C4-2B (cell line): ENCODE data around the gene TCF21.

Source experiments
- H3K27ac ChIP-seq: fragments of 450-650 bp; 2 replicates; pipeline ENCODE4 v1.5.1; 2017
- CTCF ChIP-seq: fragments of 450-650 bp; conservative IDR thresholded peaks from 2 replicates; pipeline ENCODE4 v1.5.1; 2017; ENCODE audit warnings: mild to moderate bottlenecking
- ZFX ChIP-seq: fragments of 450-650 bp; IDR thresholded peaks from 2 replicates; pipeline ENCODE4 v1.6.1; 2017

TCF21 gene

GRCh38 chr6:133889557-133890403 lies 867 bp downstream of the TCF21 start:
- TF ChIP-seq CTCF (no peak), ZFX (no peak)

GRCh38 chr6:133890711-133891148 lies 1.8 kb downstream of the TCF21 start:
- H3K27ac ChIP-seq, result no peak overlapping the region
- no peak for TF ChIP-seq ZFX
- TF ChIP-seq CTCF, result no peak

More at GRCh38 chr6:133889557-133890403, 867 bp downstream of the TCF21 start:
- no peak overlapping the region for H3K27ac ChIP-seq

GRCh38 chr6:133891149-133891926 lies 2.4 kb downstream of the TCF21 start:
- TF ChIP-seq CTCF (no peak), ZFX (no peak)
- H3K27ac ChIP-seq, result no peak overlapping the region

GRCh38 chr6:133891927-133892812 lies 3.3 kb downstream of the TCF21 start:
- no peak for TF ChIP-seq ZFX
- TF ChIP-seq CTCF, result no peak
- no peak overlapping the region for H3K27ac ChIP-seq

- H3K27ac ChIP-seq, result no peak overlapping the region
- no peak for TF ChIP-seq ZFX
- TF ChIP-seq CTCF, result no peak
These were observed 4.1 kb downstream of the TCF21 start for GRCh38 chr6:133892813-133893691.

- H3K27ac ChIP-seq, result no peak overlapping the region
- TF ChIP-seq ZFX (no peak), CTCF (no peak)
These were observed 5.0 kb downstream of the TCF21 start for GRCh38 chr6:133893946-133894345.
